SK-N-SH treated with all-trans-retinoic acid at 6 μM for 48 hours (cell line): ENCODE measurements around the gene TLL1.

Source experiments
- ATAC-seq: fragments of 200-7000 bp; cut with Tn5 transposase; 3 replicates; pipeline ENCODE4 v1.9.1; 2020; ENCODE audit warnings: mild to moderate bottlenecking, moderate library complexity
- ARNTL ChIP-seq: fragments of 450-650 bp; formaldehyde crosslinking; IDR thresholded peaks from 2 replicates; pipeline ENCODE4 v1.5.0; 2020; ENCODE audit warnings: low read depth, mild to moderate bottlenecking, moderate library complexity, borderline replicate concordance
- BACH2 ChIP-seq: fragments of 250-450 bp; sonication (Bioruptor Pico); IDR thresholded peaks from 2 replicates; pipeline ENCODE4 v1.9.0; 2021; ENCODE audit warnings: mild to moderate bottlenecking, borderline replicate concordance
- CSDC2 ChIP-seq: fragments of 250-450 bp; sonication (Bioruptor Pico); IDR thresholded peaks from 2 replicates; pipeline ENCODE4 v1.5.0; 2020; ENCODE audit warnings: mild to moderate bottlenecking, moderate library complexity
- CSRNP3 ChIP-seq: fragments of 250-450 bp; sonication (Bioruptor Pico); IDR thresholded peaks from 2 replicates; pipeline ENCODE4 v1.5.1; 2021; ENCODE audit warnings: mild to moderate bottlenecking, moderate library complexity
- ESRRG ChIP-seq: fragments of 250-450 bp; sonication (Bioruptor Pico); IDR thresholded peaks from 2 replicates; pipeline ENCODE4 v1.6.1; 2021; ENCODE audit warnings: mild to moderate bottlenecking
- GLIS3 ChIP-seq: fragments of 250-450 bp; sonication (Bioruptor Pico); IDR thresholded peaks from 2 replicates; pipeline ENCODE4 v1.5.0; 2020; ENCODE audit warnings: mild to moderate bottlenecking, moderate library complexity
- ISL1 ChIP-seq: fragments of 250-450 bp; sonication (Bioruptor Pico); IDR thresholded peaks from 2 replicates; pipeline ENCODE4 v2.1.2; 2022; ENCODE audit warnings: mild to moderate bottlenecking, moderate library complexity
- OSR1 ChIP-seq: fragments of 250-450 bp; sonication (Bioruptor Pico); IDR thresholded peaks from 2 replicates; pipeline ENCODE4 v1.8.0; 2022; ENCODE audit warnings: moderate library complexity, mild to moderate bottlenecking, inconsistent platforms
- PPARA ChIP-seq: fragments of 250-450 bp; sonication (Bioruptor Pico); IDR thresholded peaks from 2 replicates; pipeline ENCODE4 v1.5.0; 2020; ENCODE audit warnings: mild to moderate bottlenecking, borderline replicate concordance
- RARB ChIP-seq: fragments of 250-450 bp; sonication (Bioruptor Pico); IDR thresholded peaks from 2 replicates; pipeline ENCODE4 v1.8.0; 2021; ENCODE audit warnings: mild to moderate bottlenecking, moderate library complexity
- SNAI2 ChIP-seq: fragments of 250-450 bp; sonication (Bioruptor Pico); IDR thresholded peaks from 2 replicates; pipeline ENCODE4 v1.5.0; 2020; ENCODE audit warnings: mild to moderate bottlenecking, moderate library complexity
- TCF4 ChIP-seq: fragments of 250-450 bp; sonication (Bioruptor Pico); IDR thresholded peaks from 2 replicates; pipeline ENCODE4 v1.8.0; 2021; ENCODE audit warnings: mild to moderate bottlenecking, moderate library complexity, borderline replicate concordance
- TOX ChIP-seq: fragments of 250-450 bp; sonication (Bioruptor Pico); IDR thresholded peaks from 2 replicates; pipeline ENCODE4 v1.8.0; 2021; ENCODE audit warnings: mild to moderate bottlenecking, moderate library complexity, borderline replicate concordance
- ZC3H10 ChIP-seq: fragments of 250-450 bp; sonication (Bioruptor Pico); IDR thresholded peaks from 2 replicates; pipeline ENCODE4 v1.5.1; 2021; ENCODE audit warnings: mild to moderate bottlenecking, moderate library complexity
- ZFP3 ChIP-seq: fragments of 250-450 bp; sonication (Bioruptor Pico); IDR thresholded peaks from 2 replicates; pipeline ENCODE4 v1.5.0; 2020; ENCODE audit warnings: mild to moderate bottlenecking, moderate library complexity
- ZFP30 ChIP-seq: fragments of 450-650 bp; formaldehyde crosslinking; IDR thresholded peaks from 2 replicates; pipeline ENCODE4 v1.5.0; 2022; ENCODE audit warnings: mild to moderate bottlenecking, moderate library complexity
- ZNF565 ChIP-seq: fragments of 450-650 bp; formaldehyde crosslinking; conservative IDR thresholded peaks from 2 replicates; pipeline ENCODE4 v1.5.0; 2020; ENCODE audit warnings: low read depth, mild to moderate bottlenecking, moderate library complexity
- ZNF70 ChIP-seq: fragments of 450-650 bp; formaldehyde crosslinking; IDR thresholded peaks from 2 replicates; pipeline ENCODE4 v1.5.0; 2020; ENCODE audit warnings: mild to moderate bottlenecking, moderate library complexity
- ZNF8 ChIP-seq: fragments of 450-650 bp; formaldehyde crosslinking; IDR thresholded peaks from 2 replicates; pipeline ENCODE4 v1.5.0; 2020; ENCODE audit warnings: mild to moderate bottlenecking, moderate library complexity
- TF ChIP-seq, protein P1 (sequence below): fragments of 250-450 bp; sonication (Bioruptor Pico); IDR thresholded peaks from 2 replicates; pipeline ENCODE4 v1.8.0; 2020; ENCODE audit warnings: mild to moderate bottlenecking, moderate library complexity, borderline replicate concordance
- TF ChIP-seq, protein P2 (sequence below): fragments of 250-450 bp; sonication (Bioruptor Pico); IDR thresholded peaks from 2 replicates; pipeline ENCODE4 v1.5.0; 2020; ENCODE audit warnings: mild to moderate bottlenecking, moderate library complexity
- TF ChIP-seq, protein P3 (sequence below): fragments of 250-450 bp; sonication (Bioruptor Pico); IDR thresholded peaks from 2 replicates; pipeline ENCODE4 v1.8.0; 2021; ENCODE audit warnings: low read depth, mild to moderate bottlenecking, moderate library complexity, borderline replicate concordance
- TF ChIP-seq, protein P4 (sequence below): fragments of 250-450 bp; sonication (Bioruptor Pico); IDR thresholded peaks from 2 replicates; pipeline ENCODE4 v1.5.1; 2020; ENCODE audit warnings: low read depth, mild to moderate bottlenecking, moderate library complexity

TLL1 gene

GRCh38 chr4:165931741-165932140 lies 58.7 kb downstream of the TLL1 start:
- ATAC-seq = no peak
- no peak for TF ChIP-seq ISL1 (CRISPR knock-in tag)
- no peak for TF ChIP-seq ZC3H10
- TF ChIP-seq BACH2 (CRISPR knock-in tag) = no peak
- no peak for TF ChIP-seq TOX (CRISPR knock-in tag)
- no peak for TF ChIP-seq TCF4
- no peak for TF ChIP-seq GLIS3 (CRISPR knock-in tag)
- TF ChIP-seq, protein P1, sequence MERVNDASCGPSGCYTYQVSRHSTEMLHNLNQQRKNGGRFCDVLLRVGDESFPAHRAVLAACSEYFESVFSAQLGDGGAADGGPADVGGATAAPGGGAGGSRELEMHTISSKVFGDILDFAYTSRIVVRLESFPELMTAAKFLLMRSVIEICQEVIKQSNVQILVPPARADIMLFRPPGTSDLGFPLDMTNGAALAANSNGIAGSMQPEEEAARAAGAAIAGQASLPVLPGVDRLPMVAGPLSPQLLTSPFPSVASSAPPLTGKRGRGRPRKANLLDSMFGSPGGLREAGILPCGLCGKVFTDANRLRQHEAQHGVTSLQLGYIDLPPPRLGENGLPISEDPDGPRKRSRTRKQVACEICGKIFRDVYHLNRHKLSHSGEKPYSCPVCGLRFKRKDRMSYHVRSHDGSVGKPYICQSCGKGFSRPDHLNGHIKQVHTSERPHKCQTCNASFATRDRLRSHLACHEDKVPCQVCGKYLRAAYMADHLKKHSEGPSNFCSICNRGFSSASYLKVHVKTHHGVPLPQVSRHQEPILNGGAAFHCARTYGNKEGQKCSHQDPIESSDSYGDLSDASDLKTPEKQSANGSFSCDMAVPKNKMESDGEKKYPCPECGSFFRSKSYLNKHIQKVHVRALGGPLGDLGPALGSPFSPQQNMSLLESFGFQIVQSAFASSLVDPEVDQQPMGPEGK = no peak
- no peak for TF ChIP-seq CSRNP3 (CRISPR knock-in tag)
- no peak for TF ChIP-seq RARB (CRISPR knock-in tag)
- no peak for TF ChIP-seq ZFP3 (CRISPR knock-in tag)
- no peak for TF ChIP-seq SNAI2 (CRISPR knock-in tag)
- no peak for TF ChIP-seq ZNF8 (CRISPR knock-in tag)
- TF ChIP-seq ARNTL (CRISPR knock-in tag) = no peak
- TF ChIP-seq ESRRG (CRISPR knock-in tag) = no peak
- no peak for TF ChIP-seq CSDC2 (CRISPR knock-in tag)

DNA sequence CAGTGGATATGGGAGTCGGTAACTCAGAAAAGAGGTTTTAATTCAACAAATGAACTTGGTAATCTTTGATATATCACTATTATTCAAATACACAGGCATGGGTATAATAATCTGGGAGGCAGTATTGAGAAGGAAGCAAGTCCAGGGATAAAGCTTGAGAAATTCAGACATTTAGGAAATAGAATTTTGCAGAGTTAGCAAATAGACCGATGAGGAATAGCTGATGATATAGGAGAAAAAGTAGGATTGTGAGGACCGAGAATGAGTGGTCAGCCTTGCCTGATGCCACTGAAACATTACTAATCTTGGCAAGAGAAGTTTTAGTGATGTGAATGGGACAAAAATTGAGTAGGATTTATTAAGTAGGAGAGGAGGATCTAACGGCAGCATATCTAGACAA lies 71.9 kb downstream of the TLL1 start:
- TF ChIP-seq ARNTL (CRISPR knock-in tag) (no peak), ESRRG (CRISPR knock-in tag) (no peak), ISL1 (CRISPR knock-in tag) (no peak), PPARA (no peak), TCF4 (no peak), ZNF8 (CRISPR knock-in tag) (no peak), BACH2 (CRISPR knock-in tag) (no peak), SNAI2 (CRISPR knock-in tag) (no peak), ZFP30 (CRISPR knock-in tag) (no peak)
- TF ChIP-seq, protein P1 = no peak
- TF ChIP-seq, protein P2, sequence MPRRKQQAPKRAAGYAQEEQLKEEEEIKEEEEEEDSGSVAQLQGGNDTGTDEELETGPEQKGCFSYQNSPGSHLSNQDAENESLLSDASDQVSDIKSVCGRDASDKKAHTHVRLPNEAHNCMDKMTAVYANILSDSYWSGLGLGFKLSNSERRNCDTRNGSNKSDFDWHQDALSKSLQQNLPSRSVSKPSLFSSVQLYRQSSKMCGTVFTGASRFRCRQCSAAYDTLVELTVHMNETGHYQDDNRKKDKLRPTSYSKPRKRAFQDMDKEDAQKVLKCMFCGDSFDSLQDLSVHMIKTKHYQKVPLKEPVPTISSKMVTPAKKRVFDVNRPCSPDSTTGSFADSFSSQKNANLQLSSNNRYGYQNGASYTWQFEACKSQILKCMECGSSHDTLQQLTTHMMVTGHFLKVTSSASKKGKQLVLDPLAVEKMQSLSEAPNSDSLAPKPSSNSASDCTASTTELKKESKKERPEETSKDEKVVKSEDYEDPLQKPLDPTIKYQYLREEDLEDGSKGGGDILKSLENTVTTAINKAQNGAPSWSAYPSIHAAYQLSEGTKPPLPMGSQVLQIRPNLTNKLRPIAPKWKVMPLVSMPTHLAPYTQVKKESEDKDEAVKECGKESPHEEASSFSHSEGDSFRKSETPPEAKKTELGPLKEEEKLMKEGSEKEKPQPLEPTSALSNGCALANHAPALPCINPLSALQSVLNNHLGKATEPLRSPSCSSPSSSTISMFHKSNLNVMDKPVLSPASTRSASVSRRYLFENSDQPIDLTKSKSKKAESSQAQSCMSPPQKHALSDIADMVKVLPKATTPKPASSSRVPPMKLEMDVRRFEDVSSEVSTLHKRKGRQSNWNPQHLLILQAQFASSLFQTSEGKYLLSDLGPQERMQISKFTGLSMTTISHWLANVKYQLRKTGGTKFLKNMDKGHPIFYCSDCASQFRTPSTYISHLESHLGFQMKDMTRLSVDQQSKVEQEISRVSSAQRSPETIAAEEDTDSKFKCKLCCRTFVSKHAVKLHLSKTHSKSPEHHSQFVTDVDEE (CRISPR knock-in tag) = no peak
- no peak for ATAC-seq

GRCh38 chr4:165945991-165946390 lies 73.0 kb downstream of the TLL1 start:
- no peak for ATAC-seq
- TF ChIP-seq TCF4 (no peak), ZFP3 (CRISPR knock-in tag) (no peak), ZC3H10 (no peak), ESRRG (CRISPR knock-in tag) (no peak), ZFP30 (CRISPR knock-in tag) (no peak), TOX (CRISPR knock-in tag) (no peak), ZNF565 (CRISPR knock-in tag) (no peak), OSR1 (CRISPR knock-in tag) (no peak), CSDC2 (CRISPR knock-in tag) (no peak), ISL1 (CRISPR knock-in tag) (no peak), GLIS3 (CRISPR knock-in tag) (no peak), BACH2 (CRISPR knock-in tag) (no peak), SNAI2 (CRISPR knock-in tag) (no peak), RARB (CRISPR knock-in tag) (no peak), ZNF70 (CRISPR knock-in tag) (no peak)
- TF ChIP-seq, protein P3, sequence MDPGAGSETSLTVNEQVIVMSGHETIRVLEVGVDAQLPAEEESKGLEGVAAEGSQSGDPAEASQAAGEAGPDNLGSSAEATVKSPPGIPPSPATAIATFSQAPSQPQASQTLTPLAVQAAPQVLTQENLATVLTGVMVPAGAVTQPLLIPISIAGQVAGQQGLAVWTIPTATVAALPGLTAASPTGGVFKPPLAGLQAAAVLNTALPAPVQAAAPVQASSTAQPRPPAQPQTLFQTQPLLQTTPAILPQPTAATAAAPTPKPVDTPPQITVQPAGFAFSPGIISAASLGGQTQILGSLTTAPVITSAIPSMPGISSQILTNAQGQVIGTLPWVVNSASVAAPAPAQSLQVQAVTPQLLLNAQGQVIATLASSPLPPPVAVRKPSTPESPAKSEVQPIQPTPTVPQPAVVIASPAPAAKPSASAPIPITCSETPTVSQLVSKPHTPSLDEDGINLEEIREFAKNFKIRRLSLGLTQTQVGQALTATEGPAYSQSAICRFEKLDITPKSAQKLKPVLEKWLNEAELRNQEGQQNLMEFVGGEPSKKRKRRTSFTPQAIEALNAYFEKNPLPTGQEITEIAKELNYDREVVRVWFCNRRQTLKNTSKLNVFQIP = no peak
- TF ChIP-seq, protein P2 (CRISPR knock-in tag) = no peak
- TF ChIP-seq, protein P4, sequence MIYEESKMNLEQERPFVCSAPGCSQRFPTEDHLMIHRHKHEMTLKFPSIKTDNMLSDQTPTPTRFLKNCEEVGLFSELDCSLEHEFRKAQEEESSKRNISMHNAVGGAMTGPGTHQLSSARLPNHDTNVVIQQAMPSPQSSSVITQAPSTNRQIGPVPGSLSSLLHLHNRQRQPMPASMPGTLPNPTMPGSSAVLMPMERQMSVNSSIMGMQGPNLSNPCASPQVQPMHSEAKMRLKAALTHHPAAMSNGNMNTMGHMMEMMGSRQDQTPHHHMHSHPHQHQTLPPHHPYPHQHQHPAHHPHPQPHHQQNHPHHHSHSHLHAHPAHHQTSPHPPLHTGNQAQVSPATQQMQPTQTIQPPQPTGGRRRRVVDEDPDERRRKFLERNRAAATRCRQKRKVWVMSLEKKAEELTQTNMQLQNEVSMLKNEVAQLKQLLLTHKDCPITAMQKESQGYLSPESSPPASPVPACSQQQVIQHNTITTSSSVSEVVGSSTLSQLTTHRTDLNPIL (CRISPR knock-in tag) = no peak
